ENCODE data around the gene MLF2.
"Not testable (repeated sequence)": the region's sequence is repeated elsewhere in the genome, so short reads cannot be mapped to it uniquely, and the experiment has no call there.

The MLF2 gene

DNA sequence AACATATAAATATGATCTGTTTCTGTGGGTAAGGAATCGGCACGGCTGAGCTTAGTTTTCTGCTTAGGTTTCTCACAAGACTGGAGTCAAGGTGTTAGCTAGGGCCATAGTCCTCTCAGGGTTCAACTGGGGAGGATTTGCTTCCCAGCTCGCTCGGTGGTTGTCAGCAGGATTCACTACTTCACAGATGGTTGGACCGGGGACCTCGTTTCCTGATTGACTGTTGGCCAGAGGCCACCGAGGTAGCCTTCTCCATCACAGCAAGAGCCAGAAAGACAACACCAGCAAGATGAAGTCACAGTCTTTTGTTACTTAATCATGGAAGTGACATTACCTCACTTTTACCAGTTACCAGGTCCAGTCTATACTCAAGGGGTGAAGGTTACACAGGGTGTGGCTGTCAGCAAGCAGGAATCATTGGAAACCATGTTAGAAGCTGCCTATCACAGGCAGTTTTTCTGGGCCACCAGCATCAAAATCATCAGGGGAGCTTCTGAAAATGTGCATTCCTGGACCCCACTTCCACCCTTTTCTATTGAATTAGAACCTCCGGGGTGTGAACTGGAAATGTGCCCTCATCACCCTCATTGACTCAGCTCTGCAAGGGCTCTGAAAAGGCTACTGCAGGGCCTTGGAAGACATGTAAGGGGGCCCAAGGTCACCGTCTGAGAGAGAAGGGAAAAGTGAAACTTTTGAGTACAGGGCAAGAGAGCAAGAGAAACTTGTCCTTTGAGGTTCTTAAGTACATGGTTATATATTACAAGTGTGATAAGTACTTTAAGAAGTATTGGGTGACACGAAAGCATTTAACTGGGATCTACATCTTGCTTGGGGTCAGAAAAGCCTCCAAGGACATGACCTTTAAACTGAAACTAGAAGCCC lies 18.2 kb downstream of the MLF2 start:
- no peak for DNase-seq (ENCODE audit: low read depth)

DNA sequence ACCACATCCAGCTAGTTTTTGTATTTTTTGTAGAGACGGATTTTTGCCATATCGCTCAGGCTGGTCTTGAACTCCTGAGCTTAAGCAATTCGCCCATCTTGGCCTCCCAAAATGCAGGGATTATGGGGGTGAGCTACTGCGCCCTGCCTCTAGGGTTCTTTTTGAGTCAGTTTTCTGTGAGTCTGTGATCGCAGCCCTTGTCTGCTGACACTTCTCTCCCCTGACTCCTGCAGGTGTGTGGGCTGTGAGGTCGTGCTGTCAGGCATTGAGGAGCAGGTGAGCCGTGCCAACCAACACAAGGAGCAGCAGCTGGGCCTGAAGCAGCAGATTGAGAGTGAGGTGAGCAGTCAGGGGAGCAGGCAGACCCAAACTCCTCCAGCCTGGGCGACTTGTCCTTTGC lies 22.8 kb downstream of the MLF2 start:
- DNase-seq (ENCODE audit: low read depth) = no peak

DNA sequence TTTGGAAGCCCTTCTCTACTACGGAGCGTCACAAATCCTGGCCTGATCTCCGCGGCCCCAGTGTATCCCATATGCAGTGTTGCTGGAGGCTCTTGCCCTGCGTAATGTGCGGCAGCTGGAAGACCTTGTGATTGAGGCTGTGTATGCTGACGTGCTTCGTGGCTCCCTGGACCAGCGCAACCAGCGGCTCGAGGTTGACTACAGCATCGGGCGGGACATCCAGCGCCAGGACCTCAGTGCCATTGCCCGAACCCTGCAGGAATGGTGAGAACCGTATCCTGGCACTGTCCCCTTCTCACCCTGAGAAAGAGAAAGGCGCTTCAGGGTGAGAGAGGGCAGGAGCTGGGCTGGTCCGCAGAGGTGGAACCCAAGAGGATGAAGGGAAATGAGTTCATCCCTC lies 23.8 kb downstream of the MLF2 start:
- no peak for DNase-seq (ENCODE audit: low read depth)

DNA sequence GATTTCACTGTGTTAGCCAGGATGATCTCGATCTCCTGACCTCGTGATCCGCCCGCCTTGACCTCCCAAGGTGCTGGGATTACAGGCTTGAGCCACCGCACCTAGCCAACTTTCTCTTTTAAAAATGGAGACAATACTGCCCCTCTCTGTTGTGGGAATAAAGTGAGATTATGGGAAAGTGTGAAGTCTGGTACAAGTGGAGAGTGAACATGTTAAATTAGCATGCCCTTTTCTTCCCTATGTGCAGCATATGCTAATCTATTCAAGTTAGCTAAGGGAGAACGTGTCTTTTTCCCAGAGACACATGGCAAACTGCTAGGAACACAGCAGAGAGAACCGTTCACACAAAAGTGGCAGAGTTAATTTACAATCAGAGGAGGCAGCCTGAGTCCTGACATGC lies 27.6 kb downstream of the MLF2 start:
- no peak for DNase-seq (ENCODE audit: low read depth)

DNA sequence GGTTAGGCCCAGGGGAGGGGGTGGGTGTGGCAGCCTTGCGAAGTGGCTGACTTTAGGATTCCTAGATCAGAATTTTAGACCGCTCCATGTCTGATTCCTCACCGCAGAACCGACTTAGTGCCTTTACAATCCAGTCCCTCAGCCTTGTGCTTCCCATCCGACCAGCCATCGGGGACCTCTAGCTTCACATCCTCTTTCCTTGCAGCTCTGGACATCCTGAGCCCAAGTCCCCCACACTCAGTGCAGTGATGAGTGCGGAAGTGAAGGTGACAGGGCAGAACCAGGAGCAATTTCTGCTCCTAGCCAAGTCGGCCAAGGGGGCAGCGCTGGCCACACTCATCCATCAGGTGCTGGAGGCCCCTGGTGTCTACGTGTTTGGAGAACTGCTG lies 28.5 kb downstream of the MLF2 start:
- DNase-seq (ENCODE audit: low read depth) = peak; percentile 2

DNA sequence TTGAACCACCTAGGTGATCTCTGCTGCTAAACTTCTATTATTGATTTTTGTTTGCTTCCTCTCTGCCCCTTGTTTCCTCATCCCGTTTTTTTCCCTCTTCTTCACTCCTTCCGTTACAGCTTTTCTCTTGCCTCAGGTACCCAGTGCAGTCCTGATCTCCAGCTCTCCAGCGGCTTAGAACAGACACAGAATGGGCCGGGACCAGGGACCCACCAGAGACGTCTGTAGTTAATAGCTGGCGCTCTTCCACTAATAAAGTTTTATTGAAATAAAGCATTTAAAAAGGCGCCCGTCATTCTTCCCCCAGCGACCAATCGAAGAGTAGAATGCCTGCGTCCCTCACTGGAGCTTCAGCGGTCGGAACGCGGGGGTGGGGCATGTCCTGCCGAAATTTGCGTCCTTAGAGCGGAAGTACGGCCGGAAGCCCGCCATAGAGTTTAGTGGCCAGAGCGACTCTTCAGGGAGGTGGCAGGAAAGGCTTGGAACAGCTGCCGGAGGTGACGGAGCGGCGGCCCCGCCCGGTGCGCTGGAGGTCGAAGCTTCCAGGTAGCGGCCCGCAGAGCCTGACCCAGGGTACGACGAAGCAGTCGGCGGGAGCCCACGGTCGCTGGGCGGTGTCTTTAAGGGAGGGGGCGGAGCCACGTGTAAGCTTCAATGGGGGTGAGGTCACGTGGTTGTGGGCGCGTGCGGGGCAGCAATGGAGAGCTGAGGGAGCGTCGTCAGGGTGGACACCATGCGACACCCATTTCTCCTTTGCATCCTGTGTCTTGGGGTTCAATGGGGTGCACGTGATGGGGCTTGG lies 29.1 kb downstream of the MLF2 start, which contains the start of gene COPS7A:
COPS7A (plus strand) TSS at position 440 of the 802 bp plus-strand sequence. CDS start 611 bp downstream, outside the sequence.
- peak; percentile 80 for DNase-seq (ENCODE audit: low read depth)

DNA sequence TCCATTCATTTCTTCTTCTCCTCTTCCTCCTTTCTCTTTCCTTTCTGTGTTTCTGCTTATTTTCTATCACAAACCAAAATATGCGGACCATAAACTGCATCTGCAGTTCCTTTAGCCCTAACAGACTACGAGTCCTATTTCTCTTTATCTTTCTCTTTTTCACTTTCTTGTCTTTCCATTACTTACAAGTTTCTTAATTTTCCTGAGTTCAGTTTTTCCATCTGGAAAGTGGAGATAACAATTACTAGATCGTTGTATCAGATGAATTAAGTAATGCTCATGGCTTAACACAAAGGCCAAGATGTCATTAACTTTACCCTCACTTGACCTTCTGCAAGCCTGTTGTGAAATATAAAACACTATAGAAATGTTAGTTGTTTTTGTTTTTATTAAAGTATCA lies 30.1 kb downstream of the MLF2 start:
- DNase-seq (ENCODE audit: low read depth) = no peak

DNA sequence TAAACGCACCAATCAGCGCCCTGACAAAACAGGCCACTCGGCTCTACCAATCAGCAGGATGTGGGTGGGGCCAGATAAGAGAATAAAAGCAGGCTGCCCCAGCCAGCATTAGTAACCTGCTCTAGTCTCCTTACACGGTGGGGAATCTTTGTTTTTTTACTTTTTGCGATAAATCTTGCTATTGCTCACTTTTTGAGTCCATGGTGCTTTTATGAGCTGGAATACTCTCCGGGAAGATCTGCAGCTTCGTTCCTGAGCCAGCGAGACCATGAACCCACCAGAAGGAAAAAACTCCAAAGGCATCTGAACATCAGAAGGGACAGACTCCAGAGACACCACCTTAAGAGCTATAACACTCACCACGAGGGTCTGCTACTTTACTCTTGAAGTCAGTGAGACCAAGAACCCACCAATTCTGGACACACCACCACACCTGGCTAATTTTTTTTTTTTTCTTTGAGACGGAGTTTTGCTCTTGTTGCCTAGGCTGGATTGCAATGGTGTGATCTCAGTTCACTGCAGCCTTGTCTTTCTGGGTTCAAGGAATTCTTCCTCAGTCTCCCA lies 36.0 kb downstream of the MLF2 start:
- no peak for DNase-seq (ENCODE audit: low read depth)

DNA sequence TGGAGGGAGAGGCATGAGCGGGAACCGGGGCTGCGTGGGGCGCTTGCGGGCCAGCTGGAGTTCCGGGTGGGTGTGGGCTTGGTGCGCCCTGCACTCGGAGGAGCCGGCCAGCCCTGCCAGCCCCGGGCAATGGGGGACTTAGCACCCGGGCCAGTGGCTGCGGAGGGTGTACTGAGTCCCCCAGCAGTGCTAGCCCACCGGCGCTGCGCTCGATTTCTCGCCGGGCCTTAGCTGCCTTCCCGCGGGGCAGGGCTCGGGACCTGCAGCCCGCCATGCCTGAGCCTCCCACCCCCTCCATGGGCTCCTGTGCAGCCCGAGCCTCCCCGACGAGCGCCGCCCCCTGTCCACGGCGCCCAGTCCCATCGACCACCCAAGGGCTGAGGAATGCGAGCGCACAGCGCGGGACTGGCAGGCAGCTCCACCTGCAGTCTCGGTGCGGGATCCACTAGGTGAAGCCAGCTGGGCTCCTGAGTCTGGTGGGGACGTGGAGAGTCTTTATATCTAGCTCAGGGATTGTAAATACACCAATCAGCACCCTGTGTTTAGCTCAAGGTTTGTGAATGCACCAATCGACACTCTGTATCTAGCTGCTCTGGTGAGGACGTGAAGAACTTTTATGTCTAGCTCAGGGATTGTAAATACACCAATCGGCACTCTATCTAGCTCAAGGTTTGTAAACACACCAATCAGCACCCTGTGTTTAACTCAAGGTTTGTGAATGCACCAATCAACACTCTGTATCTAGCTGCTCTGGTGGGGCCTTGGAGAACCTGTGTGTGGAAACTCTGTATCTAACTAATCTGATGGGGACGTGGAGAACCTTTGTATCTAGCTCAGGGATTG lies 36.7 kb downstream of the MLF2 start:
- DNase-seq (ENCODE audit: low read depth) = not testable (repeated sequence)

DNA sequence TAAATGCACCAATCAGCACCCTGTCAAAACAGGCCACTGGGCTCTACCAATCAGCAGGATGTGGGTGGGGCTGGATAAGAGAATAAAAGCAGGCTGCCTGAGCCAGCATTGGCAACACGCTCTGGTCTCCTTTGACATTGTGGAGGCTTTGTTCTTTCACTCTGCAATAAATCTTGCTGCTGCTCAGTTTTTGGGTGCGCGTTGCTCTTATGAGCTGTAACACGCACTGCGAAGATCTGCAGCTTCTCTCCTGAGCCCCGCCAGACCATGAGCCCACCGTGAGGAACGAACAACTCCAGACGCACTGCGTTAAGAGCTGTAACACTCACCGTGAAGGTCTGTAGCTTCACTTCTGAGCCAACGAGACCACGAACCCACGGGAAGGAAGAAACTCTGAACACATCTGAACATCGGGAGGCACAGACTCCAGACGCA lies 44.0 kb downstream of the MLF2 start:
- no peak for DNase-seq (ENCODE audit: low read depth)

DNA sequence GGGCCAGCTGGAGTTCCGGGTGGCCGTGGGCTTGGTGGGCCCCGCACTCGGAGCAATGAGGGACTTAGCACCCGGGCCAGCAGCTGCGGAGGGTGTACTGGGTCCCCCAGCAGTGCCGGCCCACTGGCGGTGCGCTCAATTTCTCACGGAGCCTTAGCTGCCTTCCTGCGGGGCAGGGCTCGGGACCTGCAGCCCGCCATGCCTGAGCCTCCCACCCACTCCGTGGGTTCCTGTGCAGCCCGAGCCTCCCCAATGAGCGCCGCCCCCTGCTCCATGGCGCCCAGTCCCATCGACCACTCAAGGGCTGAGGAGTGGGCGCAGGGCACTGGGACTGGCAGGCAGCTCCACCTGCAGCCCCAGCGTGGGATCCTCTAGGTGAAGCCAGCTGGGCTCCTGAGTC lies 44.6 kb downstream of the MLF2 start:
- DNase-seq (ENCODE audit: low read depth) = not testable (repeated sequence)

DNA sequence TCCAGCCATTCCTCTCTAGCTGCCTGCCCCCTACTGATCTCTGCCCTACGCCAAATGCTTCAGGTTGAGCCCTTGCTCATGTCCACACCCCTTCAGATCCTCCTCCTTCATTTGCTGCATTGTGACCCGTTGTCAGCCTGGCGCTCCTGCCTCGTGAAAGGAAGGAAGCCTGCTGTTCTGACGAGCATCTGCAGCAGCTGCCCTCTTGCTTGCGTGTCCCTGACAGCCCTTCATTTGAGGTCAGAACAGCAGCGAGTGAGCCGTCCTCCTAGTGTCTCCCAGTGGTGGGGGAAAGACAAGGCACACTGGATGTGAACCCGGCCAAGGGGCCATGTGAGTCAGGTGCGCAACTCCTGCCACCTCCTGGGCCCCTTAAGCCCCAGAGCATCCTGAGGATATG lies 49.3 kb downstream of the MLF2 start:
- no peak for DNase-seq (ENCODE audit: low read depth)

DNA sequence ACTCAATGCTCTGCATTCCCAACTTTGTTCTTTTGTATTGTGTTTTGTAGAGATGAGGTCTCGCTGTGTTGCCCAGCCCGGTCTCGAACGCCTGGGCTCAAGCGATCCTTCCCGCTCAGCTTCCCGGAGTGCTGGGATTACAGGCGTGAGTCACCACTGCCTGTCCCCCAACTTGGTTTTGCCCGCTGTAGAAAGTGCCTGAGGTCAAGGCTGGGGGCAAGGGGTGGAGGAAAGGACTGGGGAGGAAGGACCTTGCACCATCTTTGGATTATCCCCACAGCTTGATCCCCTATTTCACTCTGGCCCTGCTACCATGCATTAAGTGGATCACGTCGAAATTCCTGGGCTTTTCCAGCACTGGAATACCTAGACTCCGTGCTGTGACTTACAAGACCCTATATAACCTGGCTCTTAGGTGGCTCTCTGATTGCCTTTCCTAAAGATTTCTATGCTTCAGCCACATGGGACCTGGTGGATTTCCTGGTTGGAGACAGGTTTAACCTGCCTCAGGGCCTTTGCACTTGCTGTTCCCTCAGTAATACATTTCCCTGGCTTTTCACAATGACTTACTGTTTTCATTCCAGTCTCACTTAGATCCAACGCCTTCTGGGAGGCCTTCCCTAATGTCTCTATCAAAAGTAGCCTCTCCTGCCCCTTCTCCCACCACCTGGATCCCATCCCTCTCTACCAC lies 51.7 kb downstream of the MLF2 start:
- DNase-seq (ENCODE audit: low read depth) = no peak

DNA sequence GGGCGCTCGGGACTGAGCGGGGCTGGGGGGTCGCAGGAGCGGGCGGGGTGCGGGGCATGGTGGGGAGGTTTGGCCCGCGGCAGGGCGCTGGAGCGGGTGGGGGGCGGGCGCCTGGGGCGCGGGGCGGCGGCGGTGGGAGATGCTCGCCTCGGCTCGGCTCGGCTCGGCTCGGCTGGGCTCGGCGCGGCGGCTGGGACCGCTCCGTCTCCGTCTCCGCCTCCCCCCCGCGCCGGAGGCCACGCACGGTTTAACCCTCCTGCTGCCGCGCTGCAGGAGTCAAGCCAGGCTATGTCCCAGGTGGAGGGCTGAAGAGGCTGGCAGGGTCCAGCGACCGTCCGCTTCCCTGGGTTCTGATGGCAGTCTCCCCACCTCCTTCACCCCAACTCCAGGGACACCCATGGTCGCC lies 52.3 kb downstream of the MLF2 start, which contains the start of gene PIANP:
PIANP (minus strand) TSS at position 170 of the 406 bp plus-strand sequence. CDS start 2,754 bp downstream, outside the sequence.
- no peak for DNase-seq (ENCODE audit: low read depth)

DNA sequence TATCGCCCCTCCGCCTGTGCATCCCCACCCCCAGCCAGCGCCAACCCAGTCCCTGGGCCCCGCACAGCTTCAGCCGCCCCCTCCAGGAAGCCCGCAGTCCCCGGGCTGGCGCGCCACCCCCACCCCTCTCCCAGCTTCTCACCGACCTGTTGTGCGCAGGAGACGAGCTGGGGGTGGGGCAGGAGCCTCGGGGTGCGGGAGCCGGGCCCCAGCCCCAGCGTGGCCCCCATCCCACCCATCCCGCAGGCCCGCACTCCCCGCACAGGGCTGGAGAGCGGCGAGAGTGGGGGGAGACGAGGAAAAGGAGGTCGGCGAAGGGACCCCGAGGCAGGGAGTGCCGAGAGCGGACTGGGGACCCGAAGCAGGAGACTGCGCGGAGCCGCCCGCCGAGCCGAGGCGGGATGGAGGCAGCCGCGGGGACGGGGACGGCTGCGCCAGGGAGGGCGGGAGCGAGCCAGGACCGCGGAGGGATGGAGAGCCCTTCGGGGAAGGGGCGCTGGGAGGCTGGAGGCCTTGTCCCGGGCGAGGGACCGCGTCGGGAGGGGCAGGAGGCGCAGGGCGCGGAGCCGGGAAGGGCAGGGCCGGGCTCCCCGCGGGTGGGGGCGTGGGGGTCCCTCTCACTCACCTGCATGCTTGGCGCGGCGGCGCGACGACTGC lies 52.8 kb downstream of the MLF2 start:
- DNase-seq (ENCODE audit: low read depth) = no peak

DNA sequence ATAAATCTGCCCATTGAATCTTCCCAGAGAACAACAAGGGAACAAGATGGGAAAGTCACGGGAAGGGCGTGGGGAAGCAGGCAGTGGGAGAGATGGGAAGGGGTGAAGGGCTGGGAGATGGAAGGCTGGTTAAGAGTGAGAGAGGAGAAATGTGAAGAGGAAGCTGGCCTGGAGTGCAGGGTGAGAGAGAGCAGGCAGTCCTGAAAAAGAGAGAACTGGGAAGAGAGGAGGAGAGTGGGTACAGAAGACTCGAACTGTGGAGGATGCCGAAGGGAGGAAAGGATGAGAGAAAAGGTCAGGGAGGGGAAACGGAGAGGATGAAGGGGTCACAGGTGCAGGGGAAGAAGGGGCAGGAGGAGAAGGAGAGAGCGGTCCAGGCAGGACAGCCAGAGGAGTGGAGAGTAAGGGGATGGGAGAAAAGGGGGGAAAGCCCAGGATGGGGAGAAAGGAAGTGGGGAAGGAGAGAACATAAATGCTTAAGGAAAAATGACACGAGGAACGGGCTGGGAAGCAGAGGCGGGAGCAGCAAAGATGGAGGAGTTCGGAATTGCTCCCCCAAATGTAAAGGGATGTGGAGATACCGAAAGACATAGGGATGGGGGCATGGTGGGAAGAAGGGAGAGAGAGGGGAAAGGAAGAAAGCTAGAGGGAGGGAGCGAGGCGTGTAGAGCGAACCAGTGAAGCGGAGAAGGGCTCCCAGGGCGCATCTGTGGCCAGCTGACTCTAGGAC lies 53.5 kb downstream of the MLF2 start:
- DNase-seq (ENCODE audit: low read depth) = no peak

DNA sequence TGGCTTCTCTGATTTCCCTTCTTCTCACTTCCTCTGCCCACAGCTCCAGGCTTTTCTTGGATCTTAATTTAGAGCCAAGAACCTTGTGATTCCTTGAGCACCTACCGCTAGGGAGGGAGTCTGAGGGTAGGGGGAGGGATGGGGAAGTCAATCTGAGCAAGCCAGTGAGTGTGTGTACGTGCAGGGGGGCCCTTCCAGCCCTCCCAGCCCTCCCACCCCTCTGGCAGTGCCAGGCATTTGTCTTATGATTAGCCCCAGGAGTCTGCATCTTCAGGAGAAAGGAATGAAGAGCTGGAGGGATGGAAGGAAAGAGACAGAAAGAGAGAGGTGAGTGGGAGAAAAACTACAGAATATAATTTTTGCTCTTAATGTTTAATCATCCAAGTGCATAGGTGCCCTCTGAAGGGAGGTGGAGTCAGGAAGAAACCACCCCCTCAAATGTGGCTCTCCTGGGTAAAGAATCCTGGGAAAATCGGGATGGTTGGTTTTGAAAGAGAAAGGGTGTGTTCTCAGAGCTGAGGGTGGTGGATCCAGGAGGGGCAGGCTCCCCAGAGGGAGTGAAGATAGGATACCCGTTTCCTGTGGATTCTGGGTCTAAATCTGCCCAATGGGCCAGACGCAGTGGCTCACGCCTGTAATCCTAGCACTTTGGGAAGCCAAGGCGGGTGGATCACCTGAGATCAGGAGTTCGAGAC lies 54.4 kb downstream of the MLF2 start:
- DNase-seq (ENCODE audit: low read depth) = no peak

All from GM04503 (cell line).